MM.1S (cell line): Measurements from ENCODE around the gene BEND7.
"Not testable (repeated sequence)": the region's sequence is repeated elsewhere in the genome, so short reads cannot be mapped to it uniquely, and the experiment has no call there.

ENCODE experiments used
- EZH2phosphoT487 ChIP-seq: fragments of 300-600 bp; sonication (generic); IDR thresholded peaks from 2 replicates; pipeline ENCODE4 v1.6.1; 2018; ENCODE audit warnings: antibody characterized with exemption, low read length
- TF ChIP-seq, protein P1 (sequence below): fragments of 300-600 bp; sonication (generic); IDR thresholded peaks from 2 replicates; pipeline ENCODE4 v1.5.1; 2016; ENCODE audit warnings: antibody characterized with exemption, low read length, mixed read lengths

DNA sequence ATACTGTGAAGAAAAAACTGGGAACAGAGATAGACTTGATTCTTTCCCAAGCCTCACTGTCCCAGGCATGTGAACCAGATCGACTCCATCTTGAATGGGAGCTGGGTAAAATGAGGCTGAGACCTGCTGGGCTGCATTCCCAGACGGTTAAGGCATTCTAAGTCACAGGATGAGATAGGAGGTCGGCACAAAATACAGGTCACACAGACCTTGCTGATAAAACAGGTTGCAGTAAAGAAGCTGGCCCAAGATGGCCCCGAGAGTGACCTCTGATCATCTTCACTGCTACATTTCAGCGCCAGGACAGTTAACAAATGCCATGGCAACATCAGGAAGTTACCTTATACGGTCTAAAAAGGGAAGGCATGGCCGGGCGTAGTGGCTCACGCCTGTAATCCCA is 9.2 kb upstream of the BEND7 start:
- TF ChIP-seq, protein P1, sequence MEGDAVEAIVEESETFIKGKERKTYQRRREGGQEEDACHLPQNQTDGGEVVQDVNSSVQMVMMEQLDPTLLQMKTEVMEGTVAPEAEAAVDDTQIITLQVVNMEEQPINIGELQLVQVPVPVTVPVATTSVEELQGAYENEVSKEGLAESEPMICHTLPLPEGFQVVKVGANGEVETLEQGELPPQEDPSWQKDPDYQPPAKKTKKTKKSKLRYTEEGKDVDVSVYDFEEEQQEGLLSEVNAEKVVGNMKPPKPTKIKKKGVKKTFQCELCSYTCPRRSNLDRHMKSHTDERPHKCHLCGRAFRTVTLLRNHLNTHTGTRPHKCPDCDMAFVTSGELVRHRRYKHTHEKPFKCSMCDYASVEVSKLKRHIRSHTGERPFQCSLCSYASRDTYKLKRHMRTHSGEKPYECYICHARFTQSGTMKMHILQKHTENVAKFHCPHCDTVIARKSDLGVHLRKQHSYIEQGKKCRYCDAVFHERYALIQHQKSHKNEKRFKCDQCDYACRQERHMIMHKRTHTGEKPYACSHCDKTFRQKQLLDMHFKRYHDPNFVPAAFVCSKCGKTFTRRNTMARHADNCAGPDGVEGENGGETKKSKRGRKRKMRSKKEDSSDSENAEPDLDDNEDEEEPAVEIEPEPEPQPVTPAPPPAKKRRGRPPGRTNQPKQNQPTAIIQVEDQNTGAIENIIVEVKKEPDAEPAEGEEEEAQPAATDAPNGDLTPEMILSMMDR, result not testable (repeated sequence)
- not testable (repeated sequence) for TF ChIP-seq EZH2phosphoT487
